ENCODE measurements around the gene SUSD4.
"Not testable (repeated sequence)": the region's sequence is repeated elsewhere in the genome, so short reads cannot be mapped to it uniquely, and the experiment has no call there.

Gene SUSD4

GRCh38 chr1:223253916-223254315 lies 110.1 kb downstream of the SUSD4 start:
- Histone ChIP-seq H3K9ac (ENCODE audit: low read length) (no peak overlapping the region), H3K9me3 (ENCODE audit: control insufficient read depth, low read length) (no peaks in the 10 kb centered on the region), H3K4me1 (ENCODE audit: control insufficient read depth, insufficient read depth, low read length) (peaks cover 16% of the 10 kb centered on the region), H3K27me3 (ENCODE audit: control insufficient read depth, insufficient read depth, low read length) (no peaks in the 10 kb centered on the region), H3K4me3 (ENCODE audit: low read length) (no peak overlapping the region), H3K36me3 (ENCODE audit: control insufficient read depth, insufficient read depth, low read length) (no peaks in the 10 kb centered on the region)

GRCh38 chr1:223251387-223251786 lies 112.6 kb downstream of the SUSD4 start:
- H3K4me1 ChIP-seq (ENCODE audit: control insufficient read depth, insufficient read depth, low read length) = peaks cover 16% of the 10 kb centered on the region
- not testable (repeated sequence) for H3K9me3 ChIP-seq (ENCODE audit: control insufficient read depth, low read length); H3K4me3 ChIP-seq (ENCODE audit: low read length); H3K9ac ChIP-seq (ENCODE audit: low read length); H3K27me3 ChIP-seq (ENCODE audit: control insufficient read depth, insufficient read depth, low read length); H3K36me3 ChIP-seq (ENCODE audit: control insufficient read depth, insufficient read depth, low read length)

GRCh38 chr1:223250632-223251015 lies 113.4 kb downstream of the SUSD4 start:
- Histone ChIP-seq H3K27me3 (ENCODE audit: control insufficient read depth, insufficient read depth, low read length) (no peaks in the 10 kb centered on the region), H3K9me3 (ENCODE audit: control insufficient read depth, low read length) (no peaks in the 10 kb centered on the region), H3K4me1 (ENCODE audit: control insufficient read depth, insufficient read depth, low read length) (peaks cover 10% of the 10 kb centered on the region)

GRCh38 chr1:223249854-223250631 lies 113.9 kb downstream of the SUSD4 start:
- no peaks in the 10 kb centered on the region for H3K27me3 ChIP-seq (ENCODE audit: control insufficient read depth, insufficient read depth, low read length)
- peaks cover 8% of the 10 kb centered on the region for H3K4me1 ChIP-seq (ENCODE audit: control insufficient read depth, insufficient read depth, low read length)
- H3K4me3 ChIP-seq (ENCODE audit: low read length) = no peak overlapping the region
- H3K9ac ChIP-seq (ENCODE audit: low read length) = no peak overlapping the region
- H3K36me3 ChIP-seq (ENCODE audit: control insufficient read depth, insufficient read depth, low read length) = no peaks in the 10 kb centered on the region
- H3K9me3 ChIP-seq (ENCODE audit: control insufficient read depth, low read length) = no peaks in the 10 kb centered on the region

More at GRCh38 chr1:223250632-223251015, 113.4 kb downstream of the SUSD4 start:
- H3K9ac ChIP-seq (ENCODE audit: low read length) = no peak overlapping the region
- no peak overlapping the region for H3K4me3 ChIP-seq (ENCODE audit: low read length)
- no peaks in the 10 kb centered on the region for H3K36me3 ChIP-seq (ENCODE audit: control insufficient read depth, insufficient read depth, low read length)

GRCh38 chr1:223248770-223249140 lies 115.2 kb downstream of the SUSD4 start:
- peaks cover 15% of the 10 kb centered on the region for H3K4me1 ChIP-seq (ENCODE audit: control insufficient read depth, insufficient read depth, low read length)
- H3K36me3 ChIP-seq (ENCODE audit: control insufficient read depth, insufficient read depth, low read length) = no peaks in the 10 kb centered on the region
- no peaks in the 10 kb centered on the region for H3K27me3 ChIP-seq (ENCODE audit: control insufficient read depth, insufficient read depth, low read length)
- no peaks in the 10 kb centered on the region for H3K9me3 ChIP-seq (ENCODE audit: control insufficient read depth, low read length)
- H3K9ac ChIP-seq (ENCODE audit: low read length) = no peak overlapping the region
- H3K4me3 ChIP-seq (ENCODE audit: low read length) = no peak overlapping the region

- no peaks in the 10 kb centered on the region for H3K36me3 ChIP-seq (ENCODE audit: control insufficient read depth, insufficient read depth, low read length)
- H3K9me3 ChIP-seq (ENCODE audit: control insufficient read depth, low read length) = no peaks in the 10 kb centered on the region
These were observed 115.8 kb downstream of the SUSD4 start for GRCh38 chr1:223248001-223248769.

GRCh38 chr1:223246476-223247112 lies 117.4 kb downstream of the SUSD4 start:
- Histone ChIP-seq H3K4me1 (ENCODE audit: control insufficient read depth, insufficient read depth, low read length) (peaks cover 15% of the 10 kb centered on the region), H3K36me3 (ENCODE audit: control insufficient read depth, insufficient read depth, low read length) (no peaks in the 10 kb centered on the region), H3K4me3 (ENCODE audit: low read length) (no peak overlapping the region), H3K9me3 (ENCODE audit: control insufficient read depth, low read length) (no peaks in the 10 kb centered on the region), H3K9ac (ENCODE audit: low read length) (no peak overlapping the region), H3K27me3 (ENCODE audit: control insufficient read depth, insufficient read depth, low read length) (no peaks in the 10 kb centered on the region)

More at GRCh38 chr1:223248001-223248769, 115.8 kb downstream of the SUSD4 start:
- H3K4me1 ChIP-seq (ENCODE audit: control insufficient read depth, insufficient read depth, low read length) = peaks cover 15% of the 10 kb centered on the region
- no peak overlapping the region for H3K9ac ChIP-seq (ENCODE audit: low read length)
- H3K4me3 ChIP-seq (ENCODE audit: low read length) = no peak overlapping the region
- H3K27me3 ChIP-seq (ENCODE audit: control insufficient read depth, insufficient read depth, low read length) = no peaks in the 10 kb centered on the region

GRCh38 chr1:223245983-223246382 lies 118.0 kb downstream of the SUSD4 start:
- Histone ChIP-seq H3K4me1 (ENCODE audit: control insufficient read depth, insufficient read depth, low read length) (peaks cover 15% of the 10 kb centered on the region), H3K27me3 (ENCODE audit: control insufficient read depth, insufficient read depth, low read length) (no peaks in the 10 kb centered on the region), H3K9me3 (ENCODE audit: control insufficient read depth, low read length) (no peaks in the 10 kb centered on the region), H3K9ac (ENCODE audit: low read length) (no peak overlapping the region), H3K4me3 (ENCODE audit: low read length) (no peak overlapping the region), H3K36me3 (ENCODE audit: control insufficient read depth, insufficient read depth, low read length) (no peaks in the 10 kb centered on the region)

GRCh38 chr1:223245411-223245810 lies 118.6 kb downstream of the SUSD4 start:
- H3K4me3 ChIP-seq (ENCODE audit: low read length) = no peak overlapping the region
- H3K4me1 ChIP-seq (ENCODE audit: control insufficient read depth, insufficient read depth, low read length) = peaks cover 15% of the 10 kb centered on the region
- no peak overlapping the region for H3K9ac ChIP-seq (ENCODE audit: low read length)
- H3K9me3 ChIP-seq (ENCODE audit: control insufficient read depth, low read length) = no peaks in the 10 kb centered on the region
- H3K36me3 ChIP-seq (ENCODE audit: control insufficient read depth, insufficient read depth, low read length) = no peaks in the 10 kb centered on the region
- no peaks in the 10 kb centered on the region for H3K27me3 ChIP-seq (ENCODE audit: control insufficient read depth, insufficient read depth, low read length)

GRCh38 chr1:223244366-223245103 lies 119.4 kb downstream of the SUSD4 start:
- Histone ChIP-seq H3K9ac (ENCODE audit: low read length) (no peak overlapping the region), H3K36me3 (ENCODE audit: control insufficient read depth, insufficient read depth, low read length) (no peaks in the 10 kb centered on the region), H3K4me3 (ENCODE audit: low read length) (no peak overlapping the region)

GRCh38 chr1:223243441-223244050 lies 120.4 kb downstream of the SUSD4 start:
- Histone ChIP-seq H3K27me3 (ENCODE audit: control insufficient read depth, insufficient read depth, low read length) (no peaks in the 10 kb centered on the region), H3K9ac (ENCODE audit: low read length) (no peak overlapping the region), H3K36me3 (ENCODE audit: control insufficient read depth, insufficient read depth, low read length) (no peaks in the 10 kb centered on the region), H3K4me3 (ENCODE audit: low read length) (no peak overlapping the region), H3K9me3 (ENCODE audit: control insufficient read depth, low read length) (no peaks in the 10 kb centered on the region), H3K4me1 (ENCODE audit: control insufficient read depth, insufficient read depth, low read length) (peaks cover 12% of the 10 kb centered on the region)

More at GRCh38 chr1:223244366-223245103, 119.4 kb downstream of the SUSD4 start:
- H3K4me1 ChIP-seq (ENCODE audit: control insufficient read depth, insufficient read depth, low read length) = peaks cover 15% of the 10 kb centered on the region
- H3K27me3 ChIP-seq (ENCODE audit: control insufficient read depth, insufficient read depth, low read length) = no peaks in the 10 kb centered on the region
- no peaks in the 10 kb centered on the region for H3K9me3 ChIP-seq (ENCODE audit: control insufficient read depth, low read length)

Measured in mucosa of stomach (tissue), 1 donor.